Stimulated activated CD4-positive, alpha-beta T cell treated with anti-CD3 and anti-CD28 coated beads, TNF-alpha, amount 100 ng/mL, for 48 hours (primary cell): ENCODE measurements around the gene KIF4A.

Source experiments
- DNase-seq, 3 donors: peaks; one replicate each; pipeline ENCODE4 v3.0.0-alpha.2; 2020; ENCODE audit warnings: low read depth in 3 of 3

Gene KIF4A

DNA sequence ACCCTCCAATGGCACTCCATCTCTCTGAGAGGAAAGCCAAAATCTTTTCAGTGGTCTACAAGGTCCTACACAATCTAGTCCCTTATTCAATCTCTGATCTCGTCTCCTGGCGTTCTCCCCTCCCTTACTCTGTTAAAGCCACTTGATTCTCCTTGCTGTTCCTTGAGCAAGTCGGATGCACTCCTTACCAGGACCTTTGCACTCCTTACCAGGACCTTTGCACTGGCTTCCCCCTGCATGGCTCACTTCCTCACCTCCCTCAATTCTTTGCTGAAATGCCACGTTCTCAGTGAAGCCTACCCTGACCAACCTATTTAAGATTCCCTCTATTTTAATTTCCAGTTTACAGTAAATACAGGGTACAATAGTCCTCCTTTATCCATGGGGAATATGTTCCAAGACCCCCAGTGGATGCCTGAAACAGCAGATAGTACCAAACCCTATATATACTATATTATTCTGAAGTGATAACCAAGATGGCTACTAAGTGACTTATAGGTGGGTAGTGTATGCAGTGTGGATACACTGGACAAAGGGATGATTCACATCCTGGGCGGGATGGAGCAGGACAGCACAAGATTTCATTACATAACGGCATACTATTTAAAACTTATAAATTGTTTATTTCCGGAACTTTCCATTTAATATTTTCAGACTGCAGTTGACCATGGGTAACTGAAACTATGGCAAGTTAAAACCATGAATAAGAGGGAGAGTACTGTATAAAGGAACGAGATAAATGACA lies 148.2 kb downstream of the KIF4A start:
- no peak for DNase-seq

DNA sequence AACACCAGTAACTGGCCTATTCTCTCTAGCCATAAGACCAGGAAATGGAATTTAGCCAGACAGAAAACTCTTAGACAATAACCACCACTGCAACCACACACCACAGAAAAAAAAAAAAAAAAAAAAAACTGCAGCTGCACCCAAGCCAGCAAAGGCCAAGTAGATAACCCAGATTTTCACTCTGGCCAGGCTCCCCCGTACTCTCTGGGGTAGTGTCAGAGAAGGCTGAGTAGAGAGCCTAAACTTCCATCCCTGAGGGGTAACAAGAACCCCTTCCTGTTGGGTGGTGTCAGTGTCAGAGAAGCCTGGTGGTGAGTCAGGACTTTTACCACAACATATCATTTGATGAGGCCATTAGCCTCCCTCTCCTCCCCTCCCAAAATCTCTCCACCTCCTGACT lies 149.1 kb downstream of the KIF4A start:
- no peak for DNase-seq

DNA sequence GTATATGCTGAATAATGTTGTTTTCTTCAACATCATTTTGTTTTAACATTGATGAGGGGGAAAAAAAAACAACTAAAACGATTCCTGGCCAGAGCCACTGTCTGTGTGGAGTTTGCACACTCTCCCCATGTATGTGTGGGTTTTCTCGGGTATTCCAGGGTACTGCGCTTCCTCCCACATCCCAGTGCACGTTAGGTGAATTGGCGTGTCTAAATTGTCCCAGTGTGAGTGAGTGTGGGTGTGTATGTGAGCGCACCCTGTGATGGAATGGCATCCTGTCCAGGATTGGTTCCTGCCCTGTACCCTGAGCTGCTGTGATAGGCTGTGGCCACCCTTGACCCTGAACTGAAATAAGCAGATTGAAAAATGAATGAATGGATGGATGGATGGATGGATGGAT lies 152.3 kb downstream of the KIF4A start:
- no peak for DNase-seq

GRCh38 chrX:70444326-70444945 lies 154.5 kb downstream of the KIF4A start, which contains the start of gene DLG3:
DLG3 (plus strand) TSS chrX:70444835; CDS start chrX:70445202, 367 bp downstream.
- DNase-seq = no peak

DNA sequence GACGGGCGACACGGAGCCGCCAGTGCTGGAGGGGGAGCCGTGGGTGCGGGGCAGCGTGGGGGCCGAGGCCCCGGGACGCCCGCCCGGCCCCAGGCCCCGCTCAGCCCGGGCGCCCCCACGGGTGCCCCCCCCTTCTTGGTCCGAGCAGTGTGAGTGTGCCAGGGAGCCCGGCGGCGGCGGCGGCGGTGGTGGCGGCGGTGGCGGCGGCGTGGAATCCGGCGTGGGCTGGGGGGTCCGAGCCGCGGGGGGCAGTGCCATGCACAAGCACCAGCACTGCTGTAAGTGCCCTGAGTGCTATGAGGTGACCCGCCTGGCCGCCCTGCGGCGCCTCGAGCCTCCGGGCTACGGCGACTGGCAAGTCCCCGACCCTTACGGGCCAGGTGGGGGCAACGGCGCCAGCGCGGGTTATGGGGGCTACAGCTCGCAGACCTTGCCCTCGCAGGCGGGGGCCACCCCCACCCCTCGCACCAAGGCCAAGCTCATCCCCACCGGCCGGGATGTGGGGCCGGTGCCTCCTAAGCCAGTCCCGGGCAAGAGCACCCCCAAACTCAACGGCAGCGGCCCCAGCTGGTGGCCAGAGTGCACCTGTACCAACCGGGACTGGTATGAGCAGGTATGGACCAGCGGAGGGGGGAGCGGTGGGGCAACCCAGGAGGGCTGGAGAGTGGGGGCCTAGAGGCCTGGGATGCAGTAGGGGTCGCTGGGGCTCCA lies 155.2 kb downstream of the KIF4A start:
- no peak for DNase-seq

- no peak for DNase-seq
These were observed 156.0 kb downstream of the KIF4A start for GRCh38 chrX:70445951-70446350.

DNA sequence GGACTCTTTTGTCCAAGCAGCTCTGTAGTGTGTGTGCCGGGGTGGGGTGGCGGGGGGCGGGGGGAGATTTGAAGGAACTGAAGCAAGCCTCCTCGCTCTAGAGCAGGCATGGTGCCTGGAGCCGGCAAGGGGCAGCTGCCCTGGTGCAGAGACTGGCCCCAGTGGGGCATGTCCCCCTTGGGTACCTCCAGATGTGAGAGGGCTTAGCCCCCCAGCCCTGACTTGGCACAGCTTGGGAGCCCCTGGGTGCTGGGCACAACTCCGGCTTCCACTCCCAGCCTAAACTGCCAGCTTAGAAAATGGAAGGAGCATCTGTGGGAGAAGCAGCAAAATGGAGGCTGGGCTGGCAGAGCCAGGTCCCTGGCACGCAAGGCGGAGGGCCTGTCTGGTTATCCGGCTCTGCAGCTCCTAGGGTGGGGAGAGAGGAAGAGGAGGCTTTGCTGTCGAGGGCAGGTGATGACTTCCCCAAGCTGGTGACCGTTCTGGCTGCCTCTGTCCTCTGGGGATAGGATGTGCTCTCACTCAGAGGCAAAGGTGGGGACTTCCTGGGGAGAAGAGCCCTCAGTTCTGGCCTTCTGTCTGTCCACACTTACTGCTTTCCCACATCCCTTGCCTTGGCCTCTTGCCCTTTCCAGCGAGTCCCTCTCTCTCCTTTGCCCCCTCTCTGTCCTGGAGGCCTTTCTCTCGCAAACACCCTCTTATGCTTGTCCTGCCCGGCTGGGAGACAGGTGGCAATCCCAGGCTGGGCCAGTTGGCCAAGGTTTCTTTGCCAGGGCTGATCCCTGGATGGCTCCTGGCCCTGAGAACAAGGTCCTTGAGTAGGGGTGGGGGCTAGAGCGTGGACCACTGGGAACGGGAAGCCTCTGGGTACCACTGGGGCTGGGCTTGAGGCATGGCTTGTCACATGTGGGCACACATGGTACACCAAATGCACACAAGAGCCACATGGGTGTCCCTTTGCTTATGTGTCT lies 156.8 kb downstream of the KIF4A start:
- no peak for DNase-seq

DNA sequence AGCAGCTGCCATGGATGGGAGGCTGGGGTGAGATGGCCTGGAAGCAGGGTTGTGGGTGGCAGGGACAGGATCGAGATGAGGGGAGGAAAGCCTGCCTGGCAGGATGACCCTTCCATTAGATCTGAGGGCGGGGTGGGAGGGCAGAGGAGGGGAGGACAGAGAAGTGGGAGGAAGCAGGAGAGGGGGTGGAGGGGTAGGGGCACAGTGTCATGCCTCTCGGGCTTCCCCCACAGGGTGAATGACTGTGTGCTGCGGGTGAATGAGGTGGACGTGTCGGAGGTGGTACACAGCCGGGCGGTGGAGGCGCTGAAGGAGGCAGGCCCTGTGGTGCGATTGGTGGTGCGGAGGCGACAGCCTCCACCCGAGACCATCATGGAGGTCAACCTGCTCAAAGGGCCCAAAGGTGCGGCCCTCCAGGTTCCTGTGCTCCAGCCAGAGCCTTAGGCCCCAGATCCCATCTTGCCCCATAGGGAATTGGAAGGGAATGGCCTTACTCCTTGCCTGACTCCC lies 159.6 kb downstream of the KIF4A start:
- DNase-seq = no peak

- DNase-seq = peak in 2 of 3 donors; percentile 29 to 50
These were observed 162.3 kb downstream of the KIF4A start for GRCh38 chrX:70452143-70452733.

DNA sequence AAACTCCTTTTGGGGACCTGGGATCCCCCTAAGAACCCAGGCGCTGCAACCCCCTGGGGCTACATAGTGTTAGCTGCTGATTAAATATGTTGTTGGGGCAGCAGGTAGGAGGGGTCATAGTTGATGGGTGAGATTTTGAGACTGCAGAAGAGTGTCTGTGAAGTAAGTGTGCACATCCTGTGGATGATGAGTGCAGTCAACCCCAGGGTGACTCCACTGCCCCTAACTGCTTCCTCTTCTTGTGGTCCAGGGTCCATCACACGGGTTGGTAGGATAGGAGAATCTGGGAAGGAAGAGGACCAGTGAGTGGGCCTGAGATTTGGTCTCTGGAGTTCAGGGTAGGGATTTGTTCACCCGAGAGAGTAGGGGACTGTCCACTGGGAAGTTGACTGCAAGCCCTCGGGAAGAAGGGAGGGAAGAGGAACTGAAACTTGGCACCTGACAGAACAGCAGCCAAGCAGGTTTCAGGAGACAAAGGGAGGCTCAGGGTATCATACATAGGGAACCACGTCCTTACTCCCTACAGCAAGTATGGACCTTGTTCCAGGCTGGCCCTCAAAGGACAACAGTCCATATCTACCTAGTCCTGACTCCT lies 163.2 kb downstream of the KIF4A start:
- no peak for DNase-seq

- DNase-seq = peak in 2 of 3 donors; percentile 37 to 56
These were observed 164.8 kb downstream of the KIF4A start for GRCh38 chrX:70454441-70455365.

GRCh38 chrX:70455366-70456202 lies 165.7 kb downstream of the KIF4A start:
- no peak for DNase-seq

DNA sequence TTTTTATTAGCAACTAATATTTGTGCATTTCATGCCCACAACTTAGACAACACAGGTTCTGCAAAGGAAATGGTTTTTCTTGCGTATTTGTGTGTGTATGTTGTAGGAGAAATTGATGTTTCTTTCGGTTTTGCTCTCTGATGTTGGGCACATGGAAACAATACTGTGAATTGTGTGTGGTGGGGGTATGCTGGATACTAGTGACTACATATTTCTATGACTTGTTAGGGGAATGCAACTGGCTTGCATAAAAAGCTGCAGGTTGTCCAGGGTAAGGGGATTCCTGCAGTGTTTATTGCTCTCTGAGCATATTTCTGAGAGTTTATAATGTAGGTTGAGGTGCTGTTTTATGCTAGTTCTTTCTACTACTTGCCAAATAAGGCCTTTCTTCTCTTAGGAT lies 166.4 kb downstream of the KIF4A start:
- DNase-seq = no peak

- DNase-seq = no peak
These were observed 171.1 kb downstream of the KIF4A start for GRCh38 chrX:70461026-70461425.

DNA sequence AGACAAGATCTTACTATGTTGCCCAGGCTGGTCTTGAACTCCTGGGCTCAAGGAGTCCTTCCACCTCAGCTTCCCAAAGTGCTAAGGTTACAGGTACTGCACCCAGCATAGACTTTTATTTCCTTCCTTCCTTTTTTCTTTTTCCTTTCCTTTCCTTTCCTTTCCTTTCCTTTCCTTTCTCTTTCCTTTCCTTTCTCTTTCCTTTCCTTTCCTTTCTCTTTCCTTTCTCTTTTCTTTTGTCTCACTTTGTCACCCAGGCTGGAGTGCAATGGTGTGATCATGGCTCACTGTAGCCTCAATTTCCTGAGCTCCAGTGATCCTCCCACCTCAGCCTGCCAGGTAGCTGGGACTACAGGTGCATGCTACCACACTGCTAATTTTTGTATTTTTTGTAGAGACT lies 174.1 kb downstream of the KIF4A start:
- no peak for DNase-seq

DNA sequence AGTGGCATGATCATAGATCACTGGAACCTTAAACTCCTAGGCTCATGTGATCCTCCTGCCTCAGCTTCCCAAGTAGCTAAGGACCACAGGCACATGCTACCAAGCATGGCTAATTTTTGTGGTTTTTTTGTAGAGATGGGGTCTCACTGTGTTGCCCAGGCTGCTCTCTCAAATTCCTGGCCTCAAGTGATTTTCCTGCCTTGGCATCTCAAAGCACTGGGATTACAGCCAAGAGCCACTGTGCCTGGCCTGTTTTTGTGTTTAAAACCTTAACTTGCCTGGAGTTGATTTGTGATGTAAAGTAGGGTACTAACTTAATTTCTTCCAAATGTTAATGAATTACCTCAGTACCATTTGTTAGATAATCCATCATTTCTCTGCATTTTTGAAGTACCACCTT lies 177.1 kb downstream of the KIF4A start:
- DNase-seq = no peak

DNA sequence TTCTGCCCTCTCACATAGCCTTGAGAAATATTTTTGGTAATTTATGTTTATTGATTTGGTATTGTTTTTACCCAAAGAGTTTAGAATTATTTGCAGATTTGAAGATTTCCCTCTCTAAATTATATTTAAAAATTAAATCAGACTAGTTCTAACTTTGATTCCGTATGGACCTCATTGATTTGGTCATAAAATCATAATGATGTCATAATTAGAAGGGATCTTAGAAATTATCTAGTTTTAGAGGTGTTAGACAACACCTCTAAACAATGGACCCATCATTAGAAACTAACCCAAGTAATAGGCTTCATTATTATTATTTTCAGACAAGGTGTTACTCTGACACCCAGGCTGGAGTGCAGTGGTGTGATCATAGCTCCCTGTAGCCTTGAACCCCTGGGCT lies 178.8 kb downstream of the KIF4A start:
- no peak for DNase-seq
